PC-9 (cell line): ENCODE results near the gene TBCC. TPM values are rescaled to one million over a fixed set of nuclear protein-coding genes. Genes with fewer than 3 reads are reported as not detected.
A peak's percentile ranks its signal among the peaks of the same experiment; 100 is the strongest.

Experiments
- BruUV-seq: library from RNA; stranded (reverse); fragments of 400-500 nt; replicated peaks from 2 replicates; lab custom pipeline; 2021; lab: Mats Ljungman, UMichigan
- CTCF ChIA-PET: fragments of 300-600 bp; sonication (Branson Sonifier 250); formaldehyde crosslinking; loops from one replicate; lab custom pipeline; 2022; ENCODE audit warnings: antibody characterized with exemption; lab: Charles Lee
- POLR2A ChIA-PET: fragments of 300-600 bp; sonication (Branson Sonifier 250); formaldehyde crosslinking; loops from one replicate; lab custom pipeline; 2022; ENCODE audit warnings: antibody characterized with exemption; ENCODE audit not compliant: unreplicated experiment; lab: Charles Lee
- DNase-seq, 2 experiments: peaks; one replicate each; pipeline versions ENCODE4 v3.0.0 to v3.0.0-alpha.2; 2015 to 2022; ENCODE audit warnings: mixed read lengths in 1 of 2
- H2AFZ ChIP-seq: fragments of 200-600 bp; sonication (generic); 2 replicates; pipeline ENCODE4 v1.8.1; 2017; ENCODE audit warnings: antibody characterized with exemption
- H3F3A ChIP-seq: fragments of 200-600 bp; sonication (generic); 2 replicates; pipeline ENCODE4 v1.8.1; 2017; ENCODE audit warnings: antibody characterized with exemption, mild to moderate bottlenecking, low read depth; ENCODE audit not compliant: insufficient read depth
- H3K27ac ChIP-seq: fragments of 200-600 bp; sonication (generic); 2 replicates; pipeline ENCODE4 v1.6.1; 2016; ENCODE audit warnings: mixed run types
- H3K27me3 ChIP-seq: fragments of 200-600 bp; sonication (generic); 2 replicates; pipeline ENCODE4 v1.6.1; 2016; ENCODE audit warnings: low read depth, mixed run types; ENCODE audit not compliant: insufficient read depth
- H3K36me3 ChIP-seq: fragments of 200-600 bp; sonication (generic); 2 replicates; pipeline ENCODE4 v1.6.1; 2016; ENCODE audit warnings: low read depth, mixed run types
- H3K4me1 ChIP-seq: fragments of 200-600 bp; sonication (generic); replicated peaks from 2 replicates; pipeline ENCODE4 v1.6.1; 2016; ENCODE audit warnings: mixed run types; ENCODE audit not compliant: insufficient read depth
- H3K4me2 ChIP-seq: fragments of 200-600 bp; sonication (generic); 2 replicates; pipeline ENCODE4 v1.6.1; 2017; ENCODE audit warnings: mixed run types
- H3K4me3 ChIP-seq: fragments of 200-600 bp; sonication (generic); 2 replicates; pipeline ENCODE4 v1.6.1; 2016; ENCODE audit warnings: mixed run types
- H3K79me2 ChIP-seq: fragments of 200-600 bp; sonication (generic); 2 replicates; pipeline ENCODE4 v1.6.1; 2017; ENCODE audit warnings: low read depth, mixed run types
- H3K9me2 ChIP-seq: fragments of 200-600 bp; sonication (generic); 2 replicates; pipeline ENCODE4 v1.8.1; 2017; ENCODE audit warnings: mild to moderate bottlenecking; ENCODE audit not compliant: insufficient read depth
- H3K9me3 ChIP-seq: fragments of 200-600 bp; sonication (generic); 2 replicates; pipeline ENCODE4 v1.8.1; 2016; ENCODE audit warnings: low read depth; ENCODE audit not compliant: insufficient read depth
- H4K20me1 ChIP-seq: fragments of 200-600 bp; sonication (generic); 2 replicates; pipeline ENCODE4 v1.8.1; 2017; ENCODE audit not compliant: insufficient read depth
- EZH2 ChIP-seq: fragments of 200-600 bp; sonication (generic); IDR thresholded peaks from 2 replicates; pipeline ENCODE4 v1.8.0; 2017; ENCODE audit warnings: antibody characterized with exemption, low read depth
- intact Hi-C: fragments of 100-400 bp; cut with micrococcal nuclease; formaldehyde crosslinking; loops from one replicate; pipeline ENCODE4 v1.10.0; 2022; ENCODE audit not compliant: unreplicated experiment
- total RNA-seq: library from RNA; stranded (reverse); gene quantifications from 2 replicates; pipeline ENCODE4 v1.2.3, GENCODE V29; 2021
- TF ChIP-seq, protein P1 (sequence below): fragments of 200-600 bp; sonication (generic); conservative IDR thresholded peaks from 2 replicates; pipeline ENCODE4 v1.6.1; 2017; ENCODE audit warnings: mixed run types, antibody characterized with exemption, mild to moderate bottlenecking, moderate library complexity

Gene TBCC
- total RNA-seq, 1 experiment from 2014 or later: 12.3 TPM

GRCh38 chr6:42726485-42727086, 19.3 kb downstream of the TBCC start:
- Histone ChIP-seq H3K27ac (no peak overlapping the region), H3K9me3 (no peaks in the 10 kb centered on the region), H4K20me1 (no peaks in the 10 kb centered on the region), H3K36me3 (no peaks in the 10 kb centered on the region), H3K4me3 (no peak overlapping the region), H3K79me2 (no peaks in the 10 kb centered on the region), H3K4me1 (0 out of 2 replicates have a peak, but pooled peaks cover 6% of the 10 kb centered on the region), H3K9me2 (no peaks in the 10 kb centered on the region), H3K27me3 (no peaks in the 10 kb centered on the region), H3K4me2 (peak overlapping the region; percentile 11; the same call in 1 of the 2 replicates), H2AFZ (no peak overlapping the region), H3F3A (0 out of 2 replicates have a peak, but pooled peaks cover 3% of the 10 kb centered on the region)
- no TSS peak for BruUV-seq
- intact Hi-C loops: loop anchor here (1.0 to 10.0 kb wide), 6 partner anchors 34 to 942 kb away; partner anchors contain the start of genes PRICKLE4 and TOMM6
- TF ChIP-seq EZH2: no peak
- TF ChIP-seq, protein P1, sequence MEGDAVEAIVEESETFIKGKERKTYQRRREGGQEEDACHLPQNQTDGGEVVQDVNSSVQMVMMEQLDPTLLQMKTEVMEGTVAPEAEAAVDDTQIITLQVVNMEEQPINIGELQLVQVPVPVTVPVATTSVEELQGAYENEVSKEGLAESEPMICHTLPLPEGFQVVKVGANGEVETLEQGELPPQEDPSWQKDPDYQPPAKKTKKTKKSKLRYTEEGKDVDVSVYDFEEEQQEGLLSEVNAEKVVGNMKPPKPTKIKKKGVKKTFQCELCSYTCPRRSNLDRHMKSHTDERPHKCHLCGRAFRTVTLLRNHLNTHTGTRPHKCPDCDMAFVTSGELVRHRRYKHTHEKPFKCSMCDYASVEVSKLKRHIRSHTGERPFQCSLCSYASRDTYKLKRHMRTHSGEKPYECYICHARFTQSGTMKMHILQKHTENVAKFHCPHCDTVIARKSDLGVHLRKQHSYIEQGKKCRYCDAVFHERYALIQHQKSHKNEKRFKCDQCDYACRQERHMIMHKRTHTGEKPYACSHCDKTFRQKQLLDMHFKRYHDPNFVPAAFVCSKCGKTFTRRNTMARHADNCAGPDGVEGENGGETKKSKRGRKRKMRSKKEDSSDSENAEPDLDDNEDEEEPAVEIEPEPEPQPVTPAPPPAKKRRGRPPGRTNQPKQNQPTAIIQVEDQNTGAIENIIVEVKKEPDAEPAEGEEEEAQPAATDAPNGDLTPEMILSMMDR: peak; percentile 95
- ChIA-PET CTCF (interaction anchor here (0.6 to 1.5 kb wide), 3 partner anchors 35 to 487 kb away, joined by 4 to 5 read pairs (median 4); no protein-coding TSS in a partner anchor), POLR2A (interaction anchor here (0.6 kb wide), 1 partner anchor 89 kb away, joined by 7 read pairs; no protein-coding TSS in a partner anchor)
- peak in 1 of 2 experiments; percentile 47 for DNase-seq

GRCh38 chr6:42726026-42726425, 19.9 kb downstream of the TBCC start:
- Histone ChIP-seq H3K27me3 (no peaks in the 10 kb centered on the region), H3K27ac (no peak overlapping the region), H3F3A (0 out of 2 replicates have a peak, but pooled peaks cover 3% of the 10 kb centered on the region), H4K20me1 (no peaks in the 10 kb centered on the region), H2AFZ (no peak overlapping the region), H3K4me3 (no peak overlapping the region), H3K4me2 (peak overlapping the region; percentile 11; the same call in 1 of the 2 replicates), H3K9me3 (no peaks in the 10 kb centered on the region), H3K4me1 (0 out of 2 replicates have a peak, but pooled peaks cover 6% of the 10 kb centered on the region), H3K36me3 (no peaks in the 10 kb centered on the region), H3K9me2 (no peaks in the 10 kb centered on the region), H3K79me2 (no peaks in the 10 kb centered on the region)
- TF ChIP-seq, protein P1: no peak
- no peak for TF ChIP-seq EZH2
- no TSS peak for BruUV-seq
- no peak for DNase-seq
- POLR2A ChIA-PET: interaction anchor here (0.6 kb wide), 1 partner anchor 88 kb away, joined by 7 read pairs; no protein-coding TSS in a partner anchor
- CTCF ChIA-PET: interaction anchor here (0.6 to 1.5 kb wide), 4 partner anchors 10 to 486 kb away, joined by 4 to 5 read pairs (median 4); no protein-coding TSS in a partner anchor
- intact Hi-C loops: loop anchor here (1.0 to 10.0 kb wide), 6 partner anchors 34 to 941 kb away; partner anchors contain the start of genes PRICKLE4 and TOMM6

- Histone ChIP-seq H3K4me3 (no peak overlapping the region), H3K27ac (no peak overlapping the region), H2AFZ (no peak overlapping the region), H3K9me2 (no peaks in the 10 kb centered on the region), H3K4me1 (0 out of 2 replicates have a peak, but pooled peaks cover 6% of the 10 kb centered on the region), H3K36me3 (no peaks in the 10 kb centered on the region), H3K27me3 (no peaks in the 10 kb centered on the region), H3K79me2 (no peaks in the 10 kb centered on the region), H3K4me2 (no peak overlapping the region), H4K20me1 (no peaks in the 10 kb centered on the region), H3F3A (0 out of 2 replicates have a peak, but pooled peaks cover 3% of the 10 kb centered on the region), H3K9me3 (no peaks in the 10 kb centered on the region)
- ChIA-PET POLR2A (interaction anchor here (0.6 kb wide), 1 partner anchor 173 kb away, joined by 3 read pairs; no protein-coding TSS in a partner anchor), CTCF (interaction anchor here (0.6 kb wide), 1 partner anchor 587 kb away, joined by 6 read pairs; no protein-coding TSS in a partner anchor)
- intact Hi-C loops: loop anchor here (5.0 to 10.0 kb wide), 4 partner anchors 33 to 940 kb away; partner anchors contain the start of genes PRICKLE4 and TOMM6
- no TSS peak for BruUV-seq
- DNase-seq: no peak
- TF ChIP-seq EZH2: no peak
- TF ChIP-seq, protein P1: no peak
These were observed 21.1 kb downstream of the TBCC start for GRCh38 chr6:42724825-42725224.
